Activated CD4-positive, alpha-beta T cell treated with anti-CD3 and anti-CD28 coated beads for 36 hours (primary cell): ENCODE measurements around the gene MED25. TPM values are rescaled to one million over a fixed set of nuclear protein-coding genes. Genes with fewer than 3 reads are reported as not detected.
"Not testable (repeated sequence)": the region's sequence is repeated elsewhere in the genome, so short reads cannot be mapped to it uniquely, and the experiment has no call there.

Experiments
- ATAC-seq: fragments of 200-7000 bp; cut with Tn5 transposase; one replicate; pipeline ENCODE4 v1.10.0; 2021; ENCODE audit warnings: mild to moderate bottlenecking, moderate library complexity
- CTCF ChIA-PET: fragments of 350-600 bp; sonication (Branson Sonifier 250); formaldehyde crosslinking; loops from one replicate; lab custom pipeline; 2021; ENCODE audit warnings: antibody characterized with exemption; lab: Charles Lee
- POLR2A ChIA-PET: fragments of 350-600 bp; sonication (Branson Sonifier 250); formaldehyde crosslinking; loops from one replicate; lab custom pipeline; 2021; ENCODE audit warnings: antibody characterized with exemption, inconsistent platforms; lab: Charles Lee
- DNase-seq: peaks from one replicate; pipeline ENCODE4 v3.0.0-alpha.2; 2020
- H3K27ac Mint-ChIP-seq: one replicate; pipeline ENCODE4 v1.8.0; 2021; ENCODE audit warnings: mixed read lengths
- H3K27me3 Mint-ChIP-seq: one replicate; pipeline ENCODE4 v1.8.0; 2021; ENCODE audit warnings: mixed read lengths
- H3K36me3 Mint-ChIP-seq: one replicate; pipeline ENCODE4 v1.8.0; 2021; ENCODE audit warnings: low read depth, mixed read lengths
- H3K4me1 Mint-ChIP-seq: one replicate; pipeline ENCODE4 v1.8.0; 2021; ENCODE audit warnings: mixed read lengths
- H3K4me3 Mint-ChIP-seq: one replicate; pipeline ENCODE4 v1.8.0; 2021; ENCODE audit warnings: mild to moderate bottlenecking, moderate library complexity, mixed read lengths
- H3K9me3 Mint-ChIP-seq: one replicate; pipeline ENCODE4 v1.8.0; 2021; ENCODE audit warnings: low read depth, mixed read lengths
- intact Hi-C, 2 experiments: fragments of 100-400 bp; cut with DNase I in 1 of 2; cut with micrococcal nuclease in 1 of 2; formaldehyde crosslinking; loops; one replicate each; pipeline versions ENCODE4 v1.14.2 to v1.15.1; 2022 to 2024; cut with DNase I, micrococcal nuclease
- total RNA-seq, 2 experiments: library from RNA; stranded (reverse); gene quantifications; one replicate each; pipeline ENCODE4 v1.2.3, GENCODE V29; 2021

MED25 gene
- total RNA-seq, 2 experiments from 2014 or later: 39.6 to 49.9 TPM

DNA sequence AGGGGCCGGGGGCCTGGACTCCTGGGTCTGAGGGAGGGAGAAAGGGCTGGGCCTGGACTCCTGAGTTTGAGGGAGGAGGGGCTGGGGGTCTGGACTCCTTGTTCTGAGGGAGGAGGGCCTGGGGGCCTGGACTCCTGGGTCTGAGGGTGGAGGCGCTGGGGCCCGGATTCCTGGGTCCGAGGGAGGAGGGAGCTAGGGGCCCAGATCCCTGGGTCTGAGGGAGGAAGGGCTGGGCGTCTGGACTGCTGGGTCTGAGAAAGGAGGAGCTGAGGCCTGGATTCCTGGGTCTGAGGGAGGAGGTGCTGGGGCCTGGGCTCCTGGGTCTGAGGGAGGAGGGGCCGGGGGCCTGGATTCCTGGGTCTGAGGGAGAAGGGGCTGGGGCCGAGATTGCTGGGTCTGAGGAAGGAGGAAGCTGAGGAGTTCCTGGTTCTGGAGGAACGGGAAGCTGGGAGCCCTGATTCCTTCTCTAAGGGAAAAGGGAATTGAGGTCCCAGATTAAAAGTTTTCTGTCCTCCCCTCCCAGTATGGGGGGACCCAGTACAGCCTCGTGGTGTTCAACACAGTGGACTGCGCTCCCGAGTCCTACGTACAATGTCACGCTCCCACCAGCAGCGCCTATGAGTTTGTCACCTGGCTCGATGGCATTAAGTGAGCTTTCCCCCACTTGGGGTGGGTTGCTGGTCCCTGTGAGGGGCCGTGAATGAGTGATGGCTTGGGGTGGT is 721 bp downstream of the MED25 start:
- intact Hi-C loops: loop anchor here in 1 of 2 experiments (1.0 kb wide), 6 partner anchors 31 to 206 kb away; partner anchors contain the start of genes PNKP, RRAS and VRK3
- H3K4me3 Mint-ChIP-seq: peak overlapping the region; percentile 87
- peaks cover 5% of the 10 kb centered on the region for H3K36me3 Mint-ChIP-seq
- CTCF ChIA-PET: interaction anchor here (1.2 to 1.3 kb wide), 2 partner anchors 32 to 110 kb away, joined by 3 to 5 read pairs; partner anchors contain the start of genes ATF5 and NUP62
- POLR2A ChIA-PET: interaction anchor here (0.7 to 0.9 kb wide), 2 partner anchors 10 to 30 kb away, joined by 3 read pairs; no protein-coding TSS in a partner anchor
- ATAC-seq (no peak), DNase-seq (no peak)
- H3K4me1 Mint-ChIP-seq: peaks cover 23% of the 10 kb centered on the region
- no peaks in the 10 kb centered on the region for H3K9me3 Mint-ChIP-seq
- no peaks in the 10 kb centered on the region for H3K27me3 Mint-ChIP-seq
- peak overlapping the region; percentile 99 for H3K27ac Mint-ChIP-seq

DNA sequence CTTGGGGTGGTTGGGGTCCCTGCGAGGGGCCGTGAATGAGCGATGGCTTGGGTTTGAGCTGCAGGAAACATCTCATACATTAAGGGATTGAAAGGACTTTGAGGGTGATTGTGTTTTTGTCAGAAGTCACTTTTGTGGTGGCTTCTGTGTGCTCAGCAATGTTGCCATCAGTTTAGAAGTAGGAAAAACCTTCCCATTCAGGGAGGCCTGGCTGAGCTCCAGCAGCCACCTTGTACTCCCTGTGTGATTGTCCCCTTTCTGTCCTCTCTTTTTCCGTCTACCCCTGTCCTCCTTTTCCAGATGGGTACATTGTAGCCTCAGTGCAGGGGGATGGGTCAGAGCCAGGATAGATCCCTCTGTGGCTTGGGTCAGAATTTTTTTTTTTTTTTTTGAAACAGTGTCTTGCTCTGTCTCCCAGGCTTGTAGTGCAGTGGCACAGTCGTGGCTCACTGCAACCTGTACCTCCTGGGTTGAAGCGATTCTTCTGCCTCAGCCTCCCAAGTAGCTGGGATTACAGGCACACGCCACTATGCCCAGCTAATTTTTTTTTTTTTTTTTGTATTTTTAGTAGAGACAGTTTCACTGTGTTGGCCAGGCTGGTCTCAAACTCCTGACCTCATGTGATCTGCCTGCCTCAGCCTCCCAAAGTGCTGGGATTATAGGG is 1.5 kb downstream of the MED25 start:
- DNase-seq, H3K27me3 Mint-ChIP-seq, ATAC-seq, CTCF ChIA-PET, intact Hi-C loops, POLR2A ChIA-PET, H3K9me3 Mint-ChIP-seq, H3K36me3 Mint-ChIP-seq: not testable (repeated sequence)
- Mint-ChIP-seq H3K27ac (peak overlapping the region; percentile 80), H3K4me1 (peaks cover 18% of the 10 kb centered on the region), H3K4me3 (peak overlapping the region; percentile 87)

DNA sequence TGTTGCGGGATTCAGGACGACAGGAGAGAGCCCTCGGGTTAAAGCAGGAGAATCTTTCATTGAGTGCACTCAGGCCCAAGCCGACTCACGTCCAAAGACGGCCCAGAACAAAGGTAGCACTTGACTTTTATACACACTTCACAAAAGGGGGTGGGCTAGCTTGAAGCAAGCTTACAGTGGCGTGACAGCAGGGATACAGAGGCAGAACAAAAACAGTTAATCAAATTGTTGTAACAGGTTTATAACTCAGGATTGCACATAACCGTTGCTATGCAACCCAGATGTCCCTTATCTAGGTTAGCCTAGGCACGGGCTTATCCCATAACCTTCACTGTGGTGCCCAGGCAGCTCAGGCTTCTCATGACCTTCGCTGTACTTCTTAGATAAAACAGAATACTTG is 2.0 kb downstream of the MED25 start:
- H3K27me3 Mint-ChIP-seq: no peaks in the 10 kb centered on the region
- CTCF ChIA-PET: no interaction called here
- peaks cover 17% of the 10 kb centered on the region for H3K4me1 Mint-ChIP-seq
- intact Hi-C loops: no loop called here
- H3K4me3 Mint-ChIP-seq: no peak overlapping the region
- H3K27ac Mint-ChIP-seq: no peak overlapping the region
- H3K9me3 Mint-ChIP-seq: no peaks in the 10 kb centered on the region
- POLR2A ChIA-PET: no interaction called here
- no peak for ATAC-seq
- no peak for DNase-seq
- peaks cover 5% of the 10 kb centered on the region for H3K36me3 Mint-ChIP-seq

GRCh38 chr19:49823472-49823871 is 5.4 kb downstream of the MED25 start:
- H3K27me3 Mint-ChIP-seq: no peaks in the 10 kb centered on the region
- H3K27ac Mint-ChIP-seq: no peak overlapping the region
- no peaks in the 10 kb centered on the region for H3K9me3 Mint-ChIP-seq
- DNase-seq (no peak), ATAC-seq (no peak)
- intact Hi-C loops: no loop called here
- peaks cover 12% of the 10 kb centered on the region for H3K4me1 Mint-ChIP-seq
- POLR2A ChIA-PET: interaction anchor here (0.5 kb wide), 1 partner anchor 13 kb away, joined by 3 read pairs; no protein-coding TSS in a partner anchor
- CTCF ChIA-PET: no interaction called here
- H3K4me3 Mint-ChIP-seq: no peak overlapping the region
- H3K36me3 Mint-ChIP-seq: peaks cover 5% of the 10 kb centered on the region

DNA sequence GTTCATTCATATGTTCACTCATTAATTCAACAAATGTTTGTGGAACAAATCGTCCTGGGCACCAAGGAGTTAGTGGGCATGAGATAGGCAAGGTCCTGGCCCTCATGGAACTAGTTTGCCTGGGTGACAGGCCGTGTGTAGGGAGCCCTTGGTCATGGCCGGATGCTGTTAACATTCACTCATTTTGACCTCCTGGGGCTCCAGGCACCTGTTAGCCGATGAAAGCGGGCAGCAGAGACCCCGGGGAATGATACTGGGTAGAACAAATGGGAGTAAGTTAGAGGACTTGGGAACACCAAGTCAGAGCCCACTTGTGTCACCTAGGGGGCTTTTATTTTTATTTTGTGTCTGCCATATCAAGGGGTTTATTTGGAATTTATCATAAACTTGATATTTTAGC is 6.6 kb downstream of the MED25 start:
- POLR2A ChIA-PET: interaction anchor here (0.7 kb wide), 1 partner anchor 13 kb away, joined by 10 read pairs; no protein-coding TSS in a partner anchor
- peaks cover 5% of the 10 kb centered on the region for H3K36me3 Mint-ChIP-seq
- no peaks in the 10 kb centered on the region for H3K9me3 Mint-ChIP-seq
- intact Hi-C loops: no loop called here
- no peak for ATAC-seq
- CTCF ChIA-PET: no interaction called here
- H3K4me1 Mint-ChIP-seq: peaks cover 4% of the 10 kb centered on the region
- no peaks in the 10 kb centered on the region for H3K27me3 Mint-ChIP-seq
- H3K27ac Mint-ChIP-seq: no peak overlapping the region
- no peak overlapping the region for H3K4me3 Mint-ChIP-seq
- DNase-seq: no peak

GRCh38 chr19:49827034-49827433 is 8.9 kb downstream of the MED25 start:
- Mint-ChIP-seq H3K4me1 (no peaks in the 10 kb centered on the region), H3K4me3 (no peak overlapping the region), H3K27ac (no peak overlapping the region), H3K27me3 (no peaks in the 10 kb centered on the region), H3K9me3 (no peaks in the 10 kb centered on the region), H3K36me3 (peaks cover 9% of the 10 kb centered on the region)
- intact Hi-C loops: no loop called here
- ChIA-PET CTCF (no interaction called here), POLR2A (no interaction called here)
- ATAC-seq (no peak), DNase-seq (no peak)

DNA sequence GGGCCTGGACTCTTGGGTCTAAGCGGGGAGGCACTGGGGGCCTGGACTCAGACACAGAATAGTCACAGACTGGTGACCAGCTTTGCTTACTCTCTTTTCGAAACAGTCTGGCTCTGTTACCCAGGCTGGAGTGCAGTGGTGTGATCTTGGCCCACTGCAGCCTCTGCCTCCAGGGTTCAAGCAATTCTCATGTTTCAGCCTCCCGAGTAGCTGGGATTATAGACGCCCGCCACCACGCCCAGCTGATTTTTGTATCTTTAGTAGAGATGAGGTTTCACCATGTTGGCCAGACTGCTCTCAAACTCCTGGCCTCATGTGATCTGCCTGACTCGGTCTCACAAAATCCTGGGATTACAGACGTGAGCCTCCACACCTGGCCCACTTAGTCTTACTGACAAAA is 11.1 kb downstream of the MED25 start:
- Mint-ChIP-seq H3K4me3 (no peak overlapping the region), H3K36me3 (peaks cover 13% of the 10 kb centered on the region), H3K4me1 (no peaks in the 10 kb centered on the region), H3K9me3 (no peaks in the 10 kb centered on the region), H3K27me3 (no peaks in the 10 kb centered on the region), H3K27ac (no peak overlapping the region)
- no peak for DNase-seq
- ATAC-seq: no peak
- ChIA-PET CTCF (interaction anchor here (0.6 kb wide), 1 partner anchor 184 kb away, joined by 3 read pairs; no protein-coding TSS in a partner anchor), POLR2A (no interaction called here)
- intact Hi-C loops: no loop called here

DNA sequence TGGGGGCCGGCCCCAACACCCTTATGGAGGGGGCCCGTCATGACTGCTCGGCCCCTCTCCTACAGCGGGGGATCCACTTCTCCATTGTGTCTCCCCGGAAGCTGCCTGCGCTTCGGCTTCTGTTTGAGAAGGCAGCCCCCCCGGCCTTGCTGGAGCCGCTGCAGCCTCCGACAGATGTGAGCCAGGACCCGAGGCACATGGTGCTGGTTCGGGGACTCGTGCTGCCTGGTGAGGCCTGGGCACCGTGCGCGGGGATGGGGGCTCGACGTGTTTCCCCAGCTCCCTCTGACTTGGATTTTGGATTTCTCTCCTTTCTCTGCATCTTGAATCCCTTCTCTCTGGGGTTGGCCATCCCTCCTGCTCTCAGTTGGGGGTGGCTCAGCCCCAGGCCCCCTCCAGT is 11.6 kb downstream of the MED25 start:
- H3K27me3 Mint-ChIP-seq: no peaks in the 10 kb centered on the region
- no peaks in the 10 kb centered on the region for H3K9me3 Mint-ChIP-seq
- H3K4me1 Mint-ChIP-seq: no peaks in the 10 kb centered on the region
- ChIA-PET POLR2A (no interaction called here), CTCF (interaction anchor here (0.6 kb wide), 1 partner anchor 184 kb away, joined by 3 read pairs; no protein-coding TSS in a partner anchor)
- peaks cover 14% of the 10 kb centered on the region for H3K36me3 Mint-ChIP-seq
- no peak overlapping the region for H3K4me3 Mint-ChIP-seq
- DNase-seq: no peak
- intact Hi-C loops: no loop called here
- H3K27ac Mint-ChIP-seq: no peak overlapping the region
- ATAC-seq: no peak

DNA sequence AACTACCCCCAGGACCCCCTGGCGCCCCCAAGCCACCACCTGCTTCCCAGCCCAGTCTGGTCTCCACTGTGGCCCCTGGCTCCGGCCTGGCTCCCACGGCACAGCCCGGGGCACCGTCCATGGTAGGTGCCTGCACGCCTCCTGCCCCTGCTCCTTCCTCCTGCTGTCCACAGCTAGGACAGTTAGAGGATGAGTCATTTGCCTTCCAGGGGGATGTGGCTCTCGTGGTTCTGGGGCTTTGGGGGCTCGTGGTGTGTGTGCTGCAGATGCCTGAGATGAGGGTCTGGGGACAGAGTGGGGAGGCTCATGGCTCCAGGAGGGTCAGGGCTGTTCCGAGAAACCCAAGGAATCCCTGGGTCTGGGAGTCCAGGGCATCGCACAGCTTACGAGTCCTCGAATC is 12.7 kb downstream of the MED25 start:
- H3K27ac Mint-ChIP-seq: no peak overlapping the region
- H3K9me3 Mint-ChIP-seq: no peaks in the 10 kb centered on the region
- H3K36me3 Mint-ChIP-seq: peaks cover 21% of the 10 kb centered on the region
- ChIA-PET CTCF (interaction anchor here (0.6 kb wide), 1 partner anchor 312 kb away, joined by 4 read pairs; no protein-coding TSS in a partner anchor), POLR2A (no interaction called here)
- H3K4me1 Mint-ChIP-seq: no peaks in the 10 kb centered on the region
- intact Hi-C loops: no loop called here
- DNase-seq (no peak), ATAC-seq (no peak)
- H3K27me3 Mint-ChIP-seq: no peaks in the 10 kb centered on the region
- H3K4me3 Mint-ChIP-seq: no peak overlapping the region

DNA sequence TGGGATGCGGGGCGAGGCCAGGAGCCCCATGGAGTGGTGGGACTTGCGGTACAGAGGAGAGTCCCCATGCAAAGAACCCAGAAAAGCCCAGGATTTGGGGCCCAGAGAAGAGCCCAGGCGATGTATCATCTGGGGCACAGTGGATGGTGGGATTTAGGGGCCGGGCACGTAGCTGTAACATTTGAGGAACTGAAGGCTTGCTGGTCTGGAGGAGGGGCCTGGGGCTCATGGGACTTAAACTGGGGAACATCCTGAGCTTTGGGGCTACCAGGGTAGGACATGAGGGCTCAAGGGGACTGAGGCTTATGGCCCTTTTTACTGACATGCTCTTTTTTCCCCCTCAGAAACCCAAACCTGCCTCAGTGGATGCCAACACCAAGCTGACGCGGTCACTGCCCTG is 13.5 kb downstream of the MED25 start:
- peaks cover 21% of the 10 kb centered on the region for H3K36me3 Mint-ChIP-seq
- H3K9me3 Mint-ChIP-seq: no peaks in the 10 kb centered on the region
- intact Hi-C loops: no loop called here
- H3K4me1 Mint-ChIP-seq: no peaks in the 10 kb centered on the region
- CTCF ChIA-PET: interaction anchor here (0.6 kb wide), 1 partner anchor 1119 kb away, joined by 3 read pairs; no protein-coding TSS in a partner anchor
- POLR2A ChIA-PET: no interaction called here
- H3K4me3 Mint-ChIP-seq: no peak overlapping the region
- no peak for ATAC-seq
- DNase-seq: no peak
- no peak overlapping the region for H3K27ac Mint-ChIP-seq
- no peaks in the 10 kb centered on the region for H3K27me3 Mint-ChIP-seq

GRCh38 chr19:49832556-49832955 is 14.5 kb downstream of the MED25 start:
- no peaks in the 10 kb centered on the region for H3K27me3 Mint-ChIP-seq
- H3K9me3 Mint-ChIP-seq: no peaks in the 10 kb centered on the region
- DNase-seq (no peak), ATAC-seq (no peak)
- CTCF ChIA-PET: no interaction called here
- no peaks in the 10 kb centered on the region for H3K4me1 Mint-ChIP-seq
- POLR2A ChIA-PET: no interaction called here
- H3K27ac Mint-ChIP-seq: no peak overlapping the region
- intact Hi-C loops: no loop called here
- H3K4me3 Mint-ChIP-seq: no peak overlapping the region
- peaks cover 26% of the 10 kb centered on the region for H3K36me3 Mint-ChIP-seq
